Body of pancreas (tissue), 4 donors: ENCODE data around the gene TCHP. TPM values are rescaled to one million over a fixed set of nuclear protein-coding genes. Genes with fewer than 3 reads are reported as not detected.
A peak's percentile ranks its signal among the peaks of the same experiment; 100 is the strongest.

Source experiments
- ATAC-seq: fragments of 150-250 bp; one replicate; pipeline ENCODE4 v1.9.1; 2016
- DNase-seq, 4 donors: peaks; one replicate each; pipeline ENCODE4 v3.0.0-alpha.2; 2019
- H3K27ac ChIP-seq, 4 donors: fragments of 200-600 bp; sonication (generic); 1 replicate in 3 of 4; 2 replicates in 1 of 4; pipeline versions ENCODE4 v1.5.1 to v1.6.1; 2016 to 2019; ENCODE audit warnings: mild to moderate bottlenecking in 1 of 4, mixed read lengths in 1 of 4, moderate library complexity in 1 of 4
- H3K27me3 ChIP-seq, 2 donors: fragments of 200-600 bp; sonication (generic); one replicate each; pipeline ENCODE4 v1.6.0; 2016; ENCODE audit warnings: mild to moderate bottlenecking in 1 of 2
- H3K36me3 ChIP-seq, 2 donors: fragments of 200-600 bp; sonication (generic); replicated peaks in 1 of 2; 2 replicates each; pipeline ENCODE4 v1.5.1; 2016; ENCODE audit warnings: low read depth in 2 of 2; ENCODE audit not compliant: insufficient read depth in 1 of 2
- H3K4me1 ChIP-seq: fragments of 200-600 bp; sonication (generic); one replicate; pipeline ENCODE4 v1.6.0; 2016
- H3K4me3 ChIP-seq, 2 donors: fragments of 200-600 bp; sonication (generic); 1 replicate in 1 of 2; 2 replicates in 1 of 2; pipeline ENCODE4 v1.5.1; 2016 to 2019
- H3K9me3 ChIP-seq, 3 donors: fragments of 200-600 bp; sonication (generic); 1 replicate in 2 of 3; 2 replicates in 1 of 3; pipeline ENCODE4 v1.5.1; 2016
- CTCF ChIP-seq, 7 experiments: fragments of 450-650 bp in 4 of 7; fragments of 200-600 bp in 3 of 7; sonication (generic) in 3 of 7; IDR thresholded peaks; one replicate each; pipeline ENCODE4 v1.5.1; 2016 to 2019; ENCODE audit warnings: antibody characterized with exemption in 7 of 7
- POLR2A ChIP-seq, 3 donors: fragments of 450-650 bp; IDR thresholded peaks; one replicate each; pipeline ENCODE4 v1.6.1; 2016; ENCODE audit warnings: antibody characterized with exemption in 3 of 3, mild to moderate bottlenecking in 2 of 3
- WGBS, 2 donors: methylation state at CpG; one replicate each; pipeline ENCODE4 v1.1.5; 2017; 5-methylcytosine and 5-hydroxymethylcytosine counted together
- intact Hi-C: fragments of 100-400 bp; cut with DNase I; formaldehyde crosslinking; loops from one replicate; pipeline ENCODE4 v1.15.1; 2023
- total RNA-seq, 2 donors: library from RNA; depleted of rRNA; stranded (reverse); fragments of >200 nt; gene quantifications; one replicate each; pipeline ENCODE4 v1.1.0, GENCODE V29; 2016

Gene TCHP
- total RNA-seq, 2 donors from 2014 or later, result 29.3 to 72.2 TPM

GRCh38 chr12:109923481-109924245 is 23.6 kb downstream of the TCHP start:
- Histone ChIP-seq H3K36me3 (peaks cover 0 to 8% of the 10 kb centered on the region in 2 donors), H3K27me3 (no peaks in the 10 kb centered on the region), H3K4me1 (peaks cover 19% of the 10 kb centered on the region), H3K4me3 (no peak overlapping the region), H3K9me3 (no peaks in the 10 kb centered on the region), H3K27ac (no peak overlapping the region)
- ATAC-seq, result no peak
- intact Hi-C loops, result loop anchor here (10.0 kb wide), 1 partner anchor 61 kb away; no protein-coding TSS in a partner anchor
- 81 to 84% methylated on average over 15 to 17 of the region's 17 CpGs for WGBS, 2 donors
- no peak for DNase-seq
- no peak for TF ChIP-seq CTCF (IDR thresholded peaks at IDR 0.05)

- Histone ChIP-seq H3K4me3 (no peak overlapping the region), H3K36me3 (peaks cover 0 to 6% of the 10 kb centered on the region in 2 donors), H3K4me1 (peaks cover 34% of the 10 kb centered on the region), H3K9me3 (no peaks in the 10 kb centered on the region), H3K27me3 (no peaks in the 10 kb centered on the region), H3K27ac (peak overlapping the region in 1 of 4 donors; percentile 18)
- DNase-seq (peak in 3 of 4 donors; percentile 36 to 51 (median 37)), ATAC-seq (no peak)
- TF ChIP-seq CTCF (IDR thresholded peaks at IDR 0.05), result no peak
- no peak for TF ChIP-seq POLR2A (IDR thresholded peaks at IDR 0.05)
- 68 to 70% methylated on average over 7 to 20 of the region's 20 CpGs for WGBS, 2 donors
- intact Hi-C loops, result loop anchor here (10.0 kb wide), 1 partner anchor 59 kb away; no protein-coding TSS in a partner anchor
Observed at GRCh38 chr12:109925185-109925840, 25.2 kb downstream of the TCHP start.

GRCh38 chr12:109926016-109926415 is 25.9 kb downstream of the TCHP start:
- intact Hi-C loops, result loop anchor here (10.0 kb wide), 1 partner anchor 59 kb away; no protein-coding TSS in a partner anchor
- Histone ChIP-seq H3K36me3 (peaks cover 0 to 3% of the 10 kb centered on the region in 2 donors), H3K27me3 (no peaks in the 10 kb centered on the region), H3K4me1 (peaks cover 41% of the 10 kb centered on the region), H3K4me3 (no peak overlapping the region), H3K9me3 (no peaks in the 10 kb centered on the region), H3K27ac (peak overlapping the region in 1 of 4 donors; percentile 18)
- WGBS, 2 donors, result 71 to 94% methylated on average over 1 to 8 of the region's 8 CpGs
- DNase-seq (no peak), ATAC-seq (no peak)
- TF ChIP-seq POLR2A (IDR thresholded peaks at IDR 0.05), result no peak
- TF ChIP-seq CTCF (IDR thresholded peaks at IDR 0.05), result no peak

GRCh38 chr12:109926488-109927210 is 26.6 kb downstream of the TCHP start:
- peaks cover 0 to 4% of the 10 kb centered on the region in 2 donors for H3K36me3 ChIP-seq
- H3K27me3 ChIP-seq, result no peaks in the 10 kb centered on the region
- 67 to 92% methylated on average over 1 to 11 of the region's 11 CpGs for WGBS, 2 donors
- H3K4me1 ChIP-seq, result peaks cover 48% of the 10 kb centered on the region
- no peaks in the 10 kb centered on the region for H3K9me3 ChIP-seq
- no peak overlapping the region for H3K4me3 ChIP-seq
- TF ChIP-seq CTCF (IDR thresholded peaks at IDR 0.05), result no peak
- no peak for TF ChIP-seq POLR2A (IDR thresholded peaks at IDR 0.05)
- DNase-seq (no peak), ATAC-seq (no peak)
- intact Hi-C loops, result loop anchor here (10.0 kb wide), 1 partner anchor 58 kb away; no protein-coding TSS in a partner anchor
- H3K27ac ChIP-seq, result no peak overlapping the region
